WTC11 (cell line): Measurements from ENCODE around the gene ADSL.

Source experiments
- CTCF ChIP-seq: fragments of 200-600 bp; IDR thresholded peaks from 2 replicates; pipeline ENCODE4 v1.8.0; 2022; ENCODE audit warnings: antibody characterized with exemption
- ETV6 ChIP-seq: sonication (generic); formaldehyde crosslinking; IDR thresholded peaks from 2 replicates; pipeline ENCODE4 v1.8.1; 2022; ENCODE audit warnings: mild to moderate bottlenecking, missing genetic modification reagents
- FOXK1 ChIP-seq: sonication (generic); formaldehyde crosslinking; IDR thresholded peaks from 2 replicates; pipeline ENCODE4 v1.8.0; 2022; ENCODE audit warnings: mild to moderate bottlenecking, moderate library complexity, missing genetic modification reagents
- GRHL2 ChIP-seq: fragments of 250-450 bp; sonication (Bioruptor Pico); IDR thresholded peaks from 2 replicates; pipeline ENCODE4 v1.8.0; 2022; ENCODE audit warnings: mild to moderate bottlenecking, moderate library complexity; ENCODE audit not compliant: insufficient replicate concordance, severe bottlenecking
- GTF2I ChIP-seq: fragments of 250-450 bp; sonication (Bioruptor Pico); conservative IDR thresholded peaks from 2 replicates; pipeline ENCODE4 v1.4.0; 2021; ENCODE audit warnings: mild to moderate bottlenecking
- IRF2 ChIP-seq: sonication (generic); formaldehyde crosslinking; IDR thresholded peaks from 2 replicates; pipeline ENCODE4 v1.8.0; 2022; ENCODE audit warnings: low read depth, missing genetic modification reagents, borderline replicate concordance
- SMAD3 ChIP-seq: sonication (generic); formaldehyde crosslinking; IDR thresholded peaks from 2 replicates; pipeline ENCODE4 v1.8.0; 2022; ENCODE audit warnings: missing genetic modification reagents, mild to moderate bottlenecking, borderline replicate concordance
- USF2 ChIP-seq: sonication (generic); formaldehyde crosslinking; IDR thresholded peaks from 2 replicates; pipeline ENCODE4 v1.8.1; 2023; ENCODE audit warnings: mild to moderate bottlenecking, missing genetic modification reagents, moderate library complexity

- no peak for TF ChIP-seq FOXK1 (CRISPR knock-in tag)
- TF ChIP-seq USF2 (CRISPR knock-in tag), result no peak
- TF ChIP-seq ETV6 (CRISPR knock-in tag), result no peak
- TF ChIP-seq CTCF, result no peak
- TF ChIP-seq GRHL2 (CRISPR knock-in tag), result no peak
- TF ChIP-seq GTF2I (CRISPR knock-in tag), result no peak
- TF ChIP-seq SMAD3, result no peak
- TF ChIP-seq IRF2 (CRISPR knock-in tag), result no peak
These were observed 500 bp upstream of the ADSL start for GRCh38 chr22:40345815-40346184.
